ENCODE data around the gene SH3RF2.

DNA sequence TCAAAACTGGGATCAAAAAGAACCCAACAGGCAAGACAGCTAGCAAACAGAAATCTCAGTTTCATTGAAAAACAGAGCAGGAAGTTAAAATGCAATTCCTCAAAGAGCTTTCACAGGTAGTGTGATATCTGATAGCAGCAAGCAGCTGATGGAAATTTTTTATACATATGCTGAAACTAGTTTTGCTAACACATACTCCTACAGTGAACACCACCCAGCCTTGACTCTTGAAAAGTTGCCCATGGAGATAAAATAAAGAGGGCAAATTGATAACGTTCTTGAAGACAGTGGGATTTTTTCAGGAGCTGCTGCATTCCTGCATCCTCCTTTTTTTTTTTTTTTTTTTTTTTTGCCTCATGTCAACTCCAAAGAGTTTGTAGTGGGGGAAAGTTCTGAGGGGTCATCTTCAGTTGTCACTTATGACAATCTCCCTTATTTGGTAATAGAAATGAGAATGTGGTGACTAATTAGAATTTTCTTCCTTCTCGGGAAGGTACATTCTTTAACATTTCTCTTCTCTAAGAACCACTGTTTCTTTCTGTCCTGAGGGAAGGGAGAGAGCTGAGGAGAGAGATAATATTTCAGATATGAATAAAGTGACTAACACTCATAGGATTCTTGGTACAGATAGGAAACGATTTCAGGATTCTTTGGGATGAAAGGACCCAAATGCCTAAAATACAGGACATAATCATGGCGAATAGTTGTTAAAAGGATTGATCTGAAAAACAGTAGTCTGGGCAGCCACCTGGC lies 24.6 kb downstream of the SH3RF2 start:
- TF ChIP-seq POLR2AphosphoS5 (IDR thresholded peaks at IDR 0.05) = no peak
- TF ChIP-seq POLR2A (IDR thresholded peaks at IDR 0.05) = no peak
- TF ChIP-seq, protein P1, sequence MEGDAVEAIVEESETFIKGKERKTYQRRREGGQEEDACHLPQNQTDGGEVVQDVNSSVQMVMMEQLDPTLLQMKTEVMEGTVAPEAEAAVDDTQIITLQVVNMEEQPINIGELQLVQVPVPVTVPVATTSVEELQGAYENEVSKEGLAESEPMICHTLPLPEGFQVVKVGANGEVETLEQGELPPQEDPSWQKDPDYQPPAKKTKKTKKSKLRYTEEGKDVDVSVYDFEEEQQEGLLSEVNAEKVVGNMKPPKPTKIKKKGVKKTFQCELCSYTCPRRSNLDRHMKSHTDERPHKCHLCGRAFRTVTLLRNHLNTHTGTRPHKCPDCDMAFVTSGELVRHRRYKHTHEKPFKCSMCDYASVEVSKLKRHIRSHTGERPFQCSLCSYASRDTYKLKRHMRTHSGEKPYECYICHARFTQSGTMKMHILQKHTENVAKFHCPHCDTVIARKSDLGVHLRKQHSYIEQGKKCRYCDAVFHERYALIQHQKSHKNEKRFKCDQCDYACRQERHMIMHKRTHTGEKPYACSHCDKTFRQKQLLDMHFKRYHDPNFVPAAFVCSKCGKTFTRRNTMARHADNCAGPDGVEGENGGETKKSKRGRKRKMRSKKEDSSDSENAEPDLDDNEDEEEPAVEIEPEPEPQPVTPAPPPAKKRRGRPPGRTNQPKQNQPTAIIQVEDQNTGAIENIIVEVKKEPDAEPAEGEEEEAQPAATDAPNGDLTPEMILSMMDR (IDR thresholded peaks at IDR 0.05) = no peak

Data from upper lobe of left lung (tissue), 4 donors.